AG20443 (cell line): Measurements from ENCODE around the gene CYB5B.
A peak's percentile ranks its signal among the peaks of the same experiment; 100 is the strongest.

Experiments
- DNase-seq: peaks from one replicate; pipeline ENCODE4 v3.0.0; 2012; ENCODE audit warnings: low spot score, mixed read lengths

Gene CYB5B, protein sequence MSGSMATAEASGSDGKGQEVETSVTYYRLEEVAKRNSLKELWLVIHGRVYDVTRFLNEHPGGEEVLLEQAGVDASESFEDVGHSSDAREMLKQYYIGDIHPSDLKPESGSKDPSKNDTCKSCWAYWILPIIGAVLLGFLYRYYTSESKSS

GRCh38 chr16:69424053-69424934, at the start of gene CYB5B:
CYB5B (plus strand) TSS chr16:69424619; CDS start chr16:69424684, 65 bp downstream.
- DNase-seq, result peak; percentile 97

DNA sequence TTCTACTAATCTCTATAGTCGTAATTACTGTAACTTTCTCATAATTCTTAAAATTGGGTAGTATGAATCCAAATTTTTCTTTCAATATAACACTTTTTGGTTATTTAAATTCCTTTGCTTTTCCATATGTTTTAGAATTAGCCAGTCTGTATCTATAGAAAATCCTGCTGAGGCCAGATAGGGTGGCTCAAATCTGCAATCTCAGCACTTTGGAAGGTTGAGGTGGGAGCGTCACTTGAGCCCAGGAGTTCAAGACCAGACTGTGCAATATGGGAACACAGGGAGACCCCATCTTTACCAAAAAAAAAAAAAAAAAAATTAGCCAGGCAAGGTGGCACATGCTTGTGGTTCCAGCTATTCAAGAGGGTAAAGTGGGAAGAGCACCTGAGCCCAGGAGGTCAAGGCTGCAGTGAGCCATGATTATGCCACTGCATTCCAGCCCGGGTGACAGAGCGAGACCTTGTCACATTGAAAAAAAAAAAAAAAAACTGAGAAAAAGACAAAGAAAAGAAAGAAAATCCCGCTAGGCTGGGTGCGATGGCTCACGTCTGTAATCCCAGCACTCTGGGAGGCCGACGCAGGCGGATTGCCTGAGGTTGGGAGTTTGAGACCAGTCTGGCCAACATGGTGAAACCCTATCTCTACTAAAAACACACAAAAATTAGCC, 47.9 kb upstream of the CYB5B start:
- no peak for DNase-seq

GRCh38 chr16:69378036-69378435, 46.4 kb upstream of the CYB5B start:
- DNase-seq, result no peak

- no peak for DNase-seq
Measured at GRCh38 chr16:69378760-69379159, 45.7 kb upstream of the CYB5B start.

GRCh38 chr16:69381231-69381630, 43.2 kb upstream of the CYB5B start:
- no peak for DNase-seq

DNA sequence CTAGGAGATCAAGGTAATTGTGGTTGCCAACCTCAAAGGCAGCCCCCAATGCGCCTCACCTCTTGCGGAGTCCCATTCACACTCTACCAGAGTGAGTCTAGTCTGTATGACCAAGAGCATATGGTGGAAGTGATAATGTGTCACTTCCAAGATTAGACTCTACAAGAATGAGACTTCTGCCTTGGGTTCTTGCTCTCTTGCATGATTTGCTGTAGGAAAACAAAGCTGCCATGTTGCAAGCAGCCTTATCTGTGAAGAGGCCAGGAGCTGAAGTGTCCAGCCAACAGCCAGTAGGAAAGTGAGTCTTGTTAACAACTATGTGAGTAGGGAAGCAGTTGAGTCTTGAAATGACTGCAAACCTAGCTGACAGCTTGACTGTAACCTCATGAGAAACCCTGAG, 42.0 kb upstream of the CYB5B start:
- no peak for DNase-seq

DNA sequence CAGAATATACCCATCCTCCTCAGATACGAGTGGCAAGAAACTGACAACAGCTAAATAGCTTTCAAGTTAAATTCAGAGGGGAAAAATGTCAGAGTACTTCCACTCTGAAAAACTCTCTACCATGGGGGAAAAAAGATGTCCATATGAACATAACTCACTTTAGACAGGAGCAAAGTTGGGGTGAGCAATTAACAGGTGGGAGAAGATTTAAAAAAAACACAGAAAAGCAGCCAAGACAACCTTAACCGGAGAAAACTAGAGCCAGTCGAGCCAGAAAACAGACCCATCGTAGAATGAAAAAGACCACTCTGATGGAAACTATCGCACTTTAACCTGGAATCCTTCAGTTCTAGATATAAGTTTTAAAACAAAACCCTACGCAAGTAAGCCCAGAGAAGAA, 39.4 kb upstream of the CYB5B start:
- DNase-seq, result no peak

GRCh38 chr16:69386596-69386995, 37.8 kb upstream of the CYB5B start:
- no peak for DNase-seq

DNA sequence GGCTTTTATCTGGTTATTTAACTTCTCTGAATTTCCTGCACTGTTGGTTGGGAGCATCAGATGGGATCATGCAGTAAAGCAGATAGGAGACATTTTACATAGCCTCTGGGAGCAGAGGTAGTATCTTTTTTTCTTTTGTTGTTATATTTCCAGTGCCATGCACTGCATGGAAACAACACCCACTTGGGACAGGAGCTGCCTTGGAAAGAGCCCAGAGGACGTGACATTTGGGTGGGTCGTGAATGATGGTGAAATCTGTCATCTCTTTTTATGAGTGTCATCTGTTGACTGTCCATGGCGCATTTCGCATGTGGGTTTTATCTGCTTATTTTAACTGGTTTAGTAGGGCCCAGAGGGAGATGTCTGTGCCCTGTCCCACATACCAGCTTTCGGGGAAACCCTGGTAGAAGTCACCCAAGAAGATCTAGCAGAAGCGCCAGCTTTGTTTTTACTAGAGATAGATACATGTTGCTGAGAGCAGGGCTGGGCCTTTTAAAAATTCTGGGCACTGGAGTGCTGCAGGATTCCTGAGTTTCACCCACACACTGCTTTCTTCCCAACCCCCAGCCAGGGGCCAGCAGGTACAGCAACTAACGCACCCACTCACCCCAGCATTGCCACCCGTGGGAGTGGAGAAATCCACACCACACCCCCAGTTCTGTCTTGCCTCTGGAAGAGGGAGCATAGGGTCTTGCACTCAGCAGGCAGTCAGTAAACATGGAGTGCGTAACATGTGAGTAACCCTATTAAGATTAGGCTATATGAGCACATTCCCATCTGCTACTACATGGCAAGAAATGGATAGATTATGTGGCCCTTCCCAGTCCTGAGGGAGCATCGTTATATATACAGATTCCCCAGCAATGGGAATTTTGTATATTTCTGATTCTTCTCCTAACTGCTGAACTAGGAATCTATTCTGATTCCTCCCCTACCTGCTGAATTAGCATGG, 30.2 kb upstream of the CYB5B start:
- DNase-seq, result no peak

GRCh38 chr16:69395859-69396186, 28.6 kb upstream of the CYB5B start:
- DNase-seq, result no peak

GRCh38 chr16:69396187-69397061, 28.0 kb upstream of the CYB5B start:
- peak; percentile 80 for DNase-seq

DNA sequence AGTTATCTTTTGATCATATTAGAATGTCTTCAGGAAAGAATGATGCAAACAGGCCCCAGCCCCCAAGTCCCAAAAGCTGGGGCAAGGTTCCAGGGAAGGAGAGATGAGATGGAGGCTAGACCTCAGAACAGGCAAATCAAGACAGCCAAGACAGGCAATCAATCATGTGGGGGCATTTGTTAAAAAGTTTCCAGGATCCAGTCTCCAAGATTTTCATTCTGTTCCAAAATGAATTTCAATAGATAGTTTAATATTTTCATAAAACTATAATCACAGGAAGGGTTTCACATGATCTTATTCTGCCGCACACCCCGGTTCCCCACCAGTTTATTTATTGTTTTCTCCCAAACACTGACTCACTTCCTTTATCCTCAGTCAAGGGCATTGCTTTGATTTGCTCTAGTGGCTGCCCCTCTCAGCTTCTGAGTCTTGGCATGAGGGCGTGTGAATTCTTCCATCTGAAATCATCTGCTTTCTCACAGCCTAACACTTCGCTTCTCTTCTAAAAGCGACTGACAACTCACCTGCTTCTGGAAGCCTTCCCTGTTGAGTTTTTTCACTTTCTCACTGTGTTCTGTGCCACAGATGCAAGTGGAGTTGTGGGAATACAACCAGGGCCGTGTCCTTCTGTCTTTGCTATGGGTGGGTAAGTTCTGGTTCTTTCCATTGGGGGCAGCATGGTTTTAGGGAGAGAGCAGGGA, 26.4 kb upstream of the CYB5B start:
- DNase-seq, result peak; percentile 72

DNA sequence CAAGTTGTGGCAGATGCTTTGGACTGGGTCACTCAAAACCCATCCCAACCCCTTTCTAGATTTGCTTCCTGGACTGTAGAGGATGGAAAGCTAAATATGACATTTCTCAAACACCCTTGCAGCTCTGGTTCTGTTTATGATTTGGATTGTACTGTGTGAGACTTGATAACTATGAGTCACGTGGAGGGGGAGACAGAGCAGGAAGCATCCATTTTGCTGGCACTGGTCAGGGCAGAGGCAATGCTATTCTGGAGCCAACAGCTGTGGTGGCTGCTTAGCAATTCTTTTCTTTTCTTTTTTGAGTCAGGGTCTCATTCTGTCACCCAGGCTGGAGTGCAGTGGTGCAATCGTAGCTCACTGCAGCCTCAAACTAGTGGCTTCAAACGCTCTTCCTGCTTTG, 25.1 kb upstream of the CYB5B start:
- no peak for DNase-seq

- DNase-seq, result no peak
Measured at GRCh38 chr16:69402439-69402838, 22.0 kb upstream of the CYB5B start.

GRCh38 chr16:69404275-69404805, 20.1 kb upstream of the CYB5B start:
- peak; percentile 65 for DNase-seq

DNA sequence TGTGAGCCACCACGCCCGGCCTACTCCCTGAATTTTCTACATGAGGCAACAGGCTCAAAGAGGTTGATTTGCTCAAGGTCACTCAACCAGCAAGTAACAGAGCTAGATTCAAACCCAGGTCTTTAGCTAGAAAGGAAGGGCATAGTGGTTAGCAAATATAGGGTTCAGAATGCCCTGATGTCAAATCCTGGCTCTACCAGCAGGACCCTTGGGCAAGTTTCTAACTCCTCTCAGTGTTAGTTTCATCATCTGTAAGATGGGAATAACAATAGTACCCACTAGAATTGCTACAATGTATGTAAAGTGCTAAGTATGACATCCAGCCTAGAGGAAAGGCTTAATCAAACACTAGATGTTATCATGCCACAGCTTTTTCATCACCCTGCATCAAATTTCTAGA, 19.1 kb upstream of the CYB5B start:
- no peak for DNase-seq

GRCh38 chr16:69405757-69406156, 18.7 kb upstream of the CYB5B start:
- DNase-seq, result no peak

DNA sequence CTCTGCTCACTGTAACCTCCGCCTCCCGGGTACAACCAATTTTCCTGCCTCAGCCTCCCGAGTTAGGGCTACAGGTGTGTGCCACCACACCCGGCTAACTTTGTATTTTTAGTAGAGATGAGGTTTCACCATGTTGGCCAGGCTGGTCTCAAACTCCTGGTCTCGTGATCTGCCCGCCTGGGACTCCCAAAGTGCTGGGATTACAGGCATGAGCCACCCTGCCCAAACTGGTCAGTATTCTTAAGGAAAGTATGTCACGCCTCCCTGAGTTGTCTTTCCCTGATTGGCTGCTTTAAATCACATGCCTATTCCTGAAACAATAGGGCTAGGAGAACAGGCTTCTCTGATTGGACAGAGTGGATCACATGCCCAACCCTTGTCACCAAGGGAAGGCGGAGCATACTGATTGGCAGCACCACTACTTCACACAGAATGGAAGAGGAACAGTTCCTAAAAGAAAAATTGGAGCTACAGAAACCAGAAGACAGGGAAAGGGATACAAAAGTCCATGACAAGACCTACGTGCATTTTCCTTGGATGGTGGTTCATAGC, 17.6 kb upstream of the CYB5B start:
- DNase-seq, result no peak

- no peak for DNase-seq
Measured at GRCh38 chr16:69407702-69408323, 16.6 kb upstream of the CYB5B start.
